Activated T-cell treated with anti-CD3 and anti-CD28 coated beads, Interleukin-2, amount 50 U/mL, for 4 hours (primary cell): Measurements from ENCODE around the gene ZFAND3. TPM values are rescaled to one million over a fixed set of nuclear protein-coding genes. Genes with fewer than 3 reads are reported as not detected.

Source experiments
- ATAC-seq, 2 donors: fragments of 200-7000 bp; cut with Tn5 transposase; one replicate each; pipeline ENCODE4 v1.10.0; 2021
- DNase-seq: peaks from one replicate; pipeline ENCODE4 v3.0.0-alpha.2; 2020
- H3K27me3 Mint-ChIP-seq: one replicate; pipeline ENCODE4 v1.8.0; 2021; ENCODE audit warnings: low read depth, mixed read lengths
- H3K36me3 Mint-ChIP-seq: one replicate; pipeline ENCODE4 v1.8.0; 2022; ENCODE audit warnings: mixed read lengths; ENCODE audit not compliant: insufficient read depth
- H3K4me1 Mint-ChIP-seq: one replicate; pipeline ENCODE4 v1.8.0; 2021; ENCODE audit warnings: low read depth, mixed read lengths
- H3K4me3 Mint-ChIP-seq: one replicate; pipeline ENCODE4 v1.8.0; 2021; ENCODE audit warnings: mild to moderate bottlenecking, moderate library complexity, mixed read lengths
- H3K9me3 Mint-ChIP-seq: one replicate; pipeline ENCODE4 v1.8.0; 2021; ENCODE audit warnings: mixed read lengths
- total RNA-seq, 3 donors: library from RNA; stranded (reverse); gene quantifications; one replicate each; pipeline ENCODE4 v1.2.1, GENCODE V29; 2021

ZFAND3 gene
- total RNA-seq, 3 donors from 2014 or later = 21.5 to 31.4 (median 30.8) TPM

GRCh38 chr6:37830225-37830624, 10.7 kb downstream of the ZFAND3 start:
- Mint-ChIP-seq H3K9me3 (peaks cover 9% of the 10 kb centered on the region), H3K4me1 (peaks cover 58% of the 10 kb centered on the region), H3K27me3 (no peaks in the 10 kb centered on the region), H3K36me3 (peaks cover 18% of the 10 kb centered on the region), H3K4me3 (no peak overlapping the region)
- DNase-seq (no peak), ATAC-seq (no peak)

- DNase-seq = no peak
- Mint-ChIP-seq H3K9me3 (peaks cover 9% of the 10 kb centered on the region), H3K4me1 (peaks cover 57% of the 10 kb centered on the region), H3K4me3 (no peak overlapping the region), H3K27me3 (no peaks in the 10 kb centered on the region), H3K36me3 (peaks cover 20% of the 10 kb centered on the region)
- no peak for ATAC-seq
Measured at GRCh38 chr6:37831457-37831856, 11.9 kb downstream of the ZFAND3 start.

GRCh38 chr6:37835923-37836322, 16.4 kb downstream of the ZFAND3 start:
- Mint-ChIP-seq H3K36me3 (peaks cover 34% of the 10 kb centered on the region), H3K9me3 (peaks cover 9% of the 10 kb centered on the region), H3K4me1 (peaks cover 42% of the 10 kb centered on the region), H3K27me3 (no peaks in the 10 kb centered on the region), H3K4me3 (no peak overlapping the region)
- DNase-seq = no peak
- peak; percentile 40 to 76 for ATAC-seq

GRCh38 chr6:37838219-37838921, 18.8 kb downstream of the ZFAND3 start:
- Mint-ChIP-seq H3K4me1 (peaks cover 49% of the 10 kb centered on the region), H3K36me3 (peaks cover 25% of the 10 kb centered on the region), H3K27me3 (no peaks in the 10 kb centered on the region), H3K4me3 (no peak overlapping the region), H3K9me3 (peaks cover 7% of the 10 kb centered on the region)
- ATAC-seq = no peak
- no peak for DNase-seq

- Mint-ChIP-seq H3K36me3 (peaks cover 19% of the 10 kb centered on the region), H3K4me3 (no peak overlapping the region), H3K4me1 (peaks cover 60% of the 10 kb centered on the region), H3K9me3 (no peaks in the 10 kb centered on the region), H3K27me3 (no peaks in the 10 kb centered on the region)
- DNase-seq (no peak), ATAC-seq (no peak)
Measured at GRCh38 chr6:37840143-37840939, 20.8 kb downstream of the ZFAND3 start.

GRCh38 chr6:37840940-37841300, 21.4 kb downstream of the ZFAND3 start:
- H3K4me1 Mint-ChIP-seq = peaks cover 61% of the 10 kb centered on the region
- ATAC-seq = peak; percentile 61 to 63
- DNase-seq = no peak

GRCh38 chr6:37845026-37845911, 25.7 kb downstream of the ZFAND3 start:
- H3K4me3 Mint-ChIP-seq = no peak overlapping the region
- H3K27me3 Mint-ChIP-seq = no peaks in the 10 kb centered on the region
- DNase-seq = no peak
- ATAC-seq = no peak
- peaks cover 70% of the 10 kb centered on the region for H3K4me1 Mint-ChIP-seq
- peaks cover 7% of the 10 kb centered on the region for H3K36me3 Mint-ChIP-seq
- no peaks in the 10 kb centered on the region for H3K9me3 Mint-ChIP-seq

More at GRCh38 chr6:37840940-37841300, 21.4 kb downstream of the ZFAND3 start:
- Mint-ChIP-seq H3K4me3 (no peak overlapping the region), H3K36me3 (peaks cover 21% of the 10 kb centered on the region), H3K27me3 (no peaks in the 10 kb centered on the region), H3K9me3 (no peaks in the 10 kb centered on the region)

- DNase-seq = no peak
- no peaks in the 10 kb centered on the region for H3K9me3 Mint-ChIP-seq
- H3K27me3 Mint-ChIP-seq = no peaks in the 10 kb centered on the region
- peaks cover 69% of the 10 kb centered on the region for H3K4me1 Mint-ChIP-seq
- peaks cover 7% of the 10 kb centered on the region for H3K36me3 Mint-ChIP-seq
- no peak for ATAC-seq
- no peak overlapping the region for H3K4me3 Mint-ChIP-seq
Measured at GRCh38 chr6:37845930-37846329, 26.4 kb downstream of the ZFAND3 start.

- Mint-ChIP-seq H3K27me3 (no peaks in the 10 kb centered on the region), H3K9me3 (no peaks in the 10 kb centered on the region), H3K4me1 (peaks cover 69% of the 10 kb centered on the region), H3K4me3 (no peak overlapping the region), H3K36me3 (peaks cover 10% of the 10 kb centered on the region)
- DNase-seq = no peak
- ATAC-seq = no peak
Measured at GRCh38 chr6:37847704-37848103, 28.2 kb downstream of the ZFAND3 start.

GRCh38 chr6:37848371-37848770, 28.8 kb downstream of the ZFAND3 start:
- Mint-ChIP-seq H3K27me3 (no peaks in the 10 kb centered on the region), H3K4me1 (peaks cover 68% of the 10 kb centered on the region), H3K36me3 (peaks cover 10% of the 10 kb centered on the region), H3K4me3 (no peak overlapping the region), H3K9me3 (no peaks in the 10 kb centered on the region)
- ATAC-seq (no peak), DNase-seq (no peak)

GRCh38 chr6:37850260-37850659, 30.7 kb downstream of the ZFAND3 start:
- peak; percentile 30 to 58 for ATAC-seq
- Mint-ChIP-seq H3K9me3 (no peaks in the 10 kb centered on the region), H3K36me3 (peaks cover 9% of the 10 kb centered on the region), H3K4me1 (peaks cover 62% of the 10 kb centered on the region), H3K27me3 (no peaks in the 10 kb centered on the region), H3K4me3 (no peak overlapping the region)
- no peak for DNase-seq

GRCh38 chr6:37850728-37851285, 31.3 kb downstream of the ZFAND3 start:
- H3K4me3 Mint-ChIP-seq = no peak overlapping the region
- H3K4me1 Mint-ChIP-seq = peaks cover 62% of the 10 kb centered on the region
- ATAC-seq = peak in 1 of 2 donors; percentile 38
- H3K9me3 Mint-ChIP-seq = no peaks in the 10 kb centered on the region
- H3K36me3 Mint-ChIP-seq = peaks cover 6% of the 10 kb centered on the region
- DNase-seq = no peak
- H3K27me3 Mint-ChIP-seq = no peaks in the 10 kb centered on the region

- H3K27me3 Mint-ChIP-seq = no peaks in the 10 kb centered on the region
- DNase-seq (no peak), ATAC-seq (no peak)
- no peaks in the 10 kb centered on the region for H3K9me3 Mint-ChIP-seq
- H3K4me3 Mint-ChIP-seq = no peak overlapping the region
- peaks cover 68% of the 10 kb centered on the region for H3K4me1 Mint-ChIP-seq
- peaks cover 8% of the 10 kb centered on the region for H3K36me3 Mint-ChIP-seq
Measured at GRCh38 chr6:37851997-37852524, 32.5 kb downstream of the ZFAND3 start.

- Mint-ChIP-seq H3K36me3 (peaks cover 7% of the 10 kb centered on the region), H3K4me1 (peaks cover 70% of the 10 kb centered on the region), H3K9me3 (no peaks in the 10 kb centered on the region), H3K27me3 (no peaks in the 10 kb centered on the region), H3K4me3 (no peak overlapping the region)
- no peak for DNase-seq
- ATAC-seq = no peak
Measured at GRCh38 chr6:37856285-37856684, 36.8 kb downstream of the ZFAND3 start.
